Measurements from ENCODE around the gene PRKN.

DNA sequence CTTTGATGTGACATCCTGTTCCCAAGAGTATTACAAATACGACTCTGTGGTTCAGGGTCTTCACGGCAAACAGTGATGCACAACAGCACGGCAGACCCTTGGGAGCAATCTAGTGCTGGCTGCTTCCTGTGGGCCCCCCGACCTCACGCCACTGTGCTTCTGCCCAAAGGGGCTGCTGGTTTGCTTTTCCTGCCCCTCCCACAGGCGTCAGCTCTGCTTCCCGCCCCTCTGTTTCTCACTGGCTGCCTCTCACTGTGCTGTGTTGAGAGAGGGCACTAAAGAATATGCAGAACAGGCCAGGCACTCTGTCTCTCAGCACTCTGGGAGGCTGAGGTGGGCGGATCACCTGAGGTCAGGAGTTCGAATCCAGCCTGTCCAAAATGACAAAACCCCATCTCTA, 899.2 kb downstream of the PRKN start:
- TF ChIP-seq CTCF (conservative IDR thresholded peaks at IDR 0.05; ENCODE audit: low read depth in 2 of 2) = no peak
- no peak for TF ChIP-seq EZH2phosphoT487 (IDR thresholded peaks at IDR 0.05; ENCODE audit: unreplicated experiment)
- TF ChIP-seq EZH2 (IDR thresholded peaks at IDR 0.05; ENCODE audit: low read depth, unreplicated experiment) = no peak
- no peak for TF ChIP-seq POLR2AphosphoS5 (IDR thresholded peaks at IDR 0.05; ENCODE audit: low read depth)

All from GM23338 (cell line).